Gastroesophageal sphincter (tissue), 3 donors: ENCODE data around the gene POMC.

ENCODE experiments used
- CTCF ChIP-seq, 4 experiments: fragments of 200-600 bp in 2 of 4; fragments of 450-650 bp in 2 of 4; sonication (generic) in 1 of 4; IDR thresholded peaks; one replicate each; pipeline ENCODE4 v1.5.1; 2017 to 2019; ENCODE audit warnings: antibody characterized with exemption in 4 of 4, mild to moderate bottlenecking in 2 of 4, moderate library complexity in 2 of 4
- EP300 ChIP-seq: sonication (generic); formaldehyde crosslinking; IDR thresholded peaks from one replicate; pipeline ENCODE4 v1.6.1; 2017; ENCODE audit warnings: antibody characterized with exemption, mild to moderate bottlenecking

DNA sequence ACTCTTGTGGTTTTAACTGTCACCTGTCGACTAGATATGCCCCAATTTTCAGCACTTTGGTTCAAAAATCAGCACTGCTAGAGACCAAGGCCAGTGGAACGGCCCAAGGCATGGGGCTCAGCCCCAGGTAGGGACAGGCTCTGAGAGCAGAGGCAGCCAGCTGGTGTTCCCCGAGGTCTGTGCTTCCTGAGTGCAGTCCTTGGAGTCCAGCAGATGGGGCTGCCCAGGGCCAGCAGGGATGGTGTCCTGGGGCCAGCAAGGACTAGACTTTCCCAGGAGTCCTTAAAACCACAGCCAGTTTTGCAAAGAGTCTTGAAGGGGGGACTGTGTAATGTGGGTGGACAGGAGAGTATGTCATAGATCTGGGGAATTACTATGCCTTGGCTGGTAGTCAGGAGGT lies 56.3 kb downstream of the POMC start:
- no peak for TF ChIP-seq EP300
- no peak for TF ChIP-seq CTCF (IDR thresholded peaks at IDR 0.05)
